Tibial nerve (tissue), 4 donors: ENCODE measurements around the gene KLF1.

Source experiments
- CTCF ChIP-seq, 5 experiments: fragments of 200-600 bp in 3 of 5; fragments of 450-650 bp in 2 of 5; sonication (generic) in 3 of 5; IDR thresholded peaks; one replicate each; pipeline ENCODE4 v1.5.1; 2016 to 2019; ENCODE audit warnings: antibody characterized with exemption in 5 of 5, mild to moderate bottlenecking in 3 of 5, moderate library complexity in 2 of 5
- EP300 ChIP-seq, 2 donors: sonication (generic); formaldehyde crosslinking; IDR thresholded peaks; one replicate each; pipeline ENCODE4 v1.6.1; 2017; ENCODE audit warnings: antibody characterized with exemption in 2 of 2, mild to moderate bottlenecking in 1 of 2

- TF ChIP-seq CTCF (IDR thresholded peaks at IDR 0.05) (no peak), EP300 (IDR thresholded peaks at IDR 0.05) (no peak)
Measured at GRCh38 chr19:12871681-12872080, 15.3 kb downstream of the KLF1 start.
